ENCODE measurements around the gene PDGFD. TPM values are rescaled to one million over a fixed set of nuclear protein-coding genes. Genes with fewer than 3 reads are reported as not detected.

PDGFD gene
- total and polyA plus RNA-seq, 2 experiments from 2014 or later, result 1.9 to 4.5 TPM

GRCh38 chr11:103959279-103959942 is 204.5 kb downstream of the PDGFD start (continued):
- no peak for TF ChIP-seq JUNB (IDR thresholded peaks at IDR 0.05; ENCODE audit: unreplicated experiment)
- TF ChIP-seq ETS1 (IDR thresholded peaks at IDR 0.05), result no peak
- TF ChIP-seq EZH2phosphoT487 (IDR thresholded peaks at IDR 0.05; ENCODE audit: unreplicated experiment), result no peak

- Histone ChIP-seq H3K27ac (ENCODE audit: low read depth) (no peak overlapping the region), H3F3A (replicated peaks; ENCODE audit: low read depth) (no peaks in the 10 kb centered on the region), H3K79me2 (replicated peaks; ENCODE audit: insufficient read depth) (no peaks in the 10 kb centered on the region), H3K4me2 (no peak overlapping the region), H3K4me1 (ENCODE audit: insufficient read depth) (peaks cover 6% of the 10 kb centered on the region; the same call in 1 of the 2 replicates), H3K9me2 (ENCODE audit: insufficient read depth) (peaks cover 3% of the 10 kb centered on the region; the same call in 1 of the 2 replicates), H4K20me1 (replicated peaks; ENCODE audit: insufficient read depth) (no peaks in the 10 kb centered on the region), H3K4me3 (no peak overlapping the region), H2AFZ (no peak overlapping the region), H3K27me3 (ENCODE audit: insufficient read depth) (no peaks in the 10 kb centered on the region), H3K36me3 (ENCODE audit: insufficient read depth) (no peaks in the 10 kb centered on the region)
- no peak overlapping the region for H3K4me3 Mint-ChIP-seq
- TF ChIP-seq ZNF331 (CRISPR knock-in tag; IDR thresholded peaks at IDR 0.05; ENCODE audit: low read depth) (no peak), ETS1 (IDR thresholded peaks at IDR 0.05) (no peak), POLR2AphosphoS5 (IDR thresholded peaks at IDR 0.05; ENCODE audit: low read depth) (no peak), EZH2phosphoT487 (IDR thresholded peaks at IDR 0.05; ENCODE audit: unreplicated experiment) (no peak), CREB1 (CRISPR knock-in tag; IDR thresholded peaks at IDR 0.05; ENCODE audit: low read depth) (no peak)
- DNase-seq (ENCODE audit: low spot score), result no peak
- no peak overlapping the region for H3K27ac Mint-ChIP-seq
- no peaks in the 10 kb centered on the region for H3K27me3 Mint-ChIP-seq (ENCODE audit: insufficient read depth, low read depth, poor library complexity)
- ATAC-seq, result no peak
- H3K4me1 Mint-ChIP-seq, result peaks cover 4% of the 10 kb centered on the region; the same call in 2 of the 3 replicates
- no peaks in the 10 kb centered on the region; the same call in 1 of the 3 replicates for H3K9me3 Mint-ChIP-seq
- H3K36me3 Mint-ChIP-seq (ENCODE audit: low read depth), result 0 out of 3 replicates have a peak, but pooled peaks cover 3% of the 10 kb centered on the region
Observed at GRCh38 chr11:103958475-103959215, 205.3 kb downstream of the PDGFD start.

- Histone ChIP-seq H3K4me1 (ENCODE audit: insufficient read depth) (peaks cover 6% of the 10 kb centered on the region; the same call in 1 of the 2 replicates), H3K9me2 (ENCODE audit: insufficient read depth) (0 out of 2 replicates have a peak, but pooled peaks cover 3% of the 10 kb centered on the region), H3K36me3 (ENCODE audit: insufficient read depth) (no peaks in the 10 kb centered on the region), H3K4me2 (no peak overlapping the region), H3K4me3 (no peak overlapping the region), H2AFZ (no peak overlapping the region), H3K79me2 (replicated peaks; ENCODE audit: insufficient read depth) (no peaks in the 10 kb centered on the region), H3F3A (replicated peaks; ENCODE audit: low read depth) (no peaks in the 10 kb centered on the region), H3K27ac (ENCODE audit: low read depth) (no peak overlapping the region; the same call in 1 of the 2 replicates), H3K27me3 (ENCODE audit: insufficient read depth) (no peaks in the 10 kb centered on the region), H4K20me1 (replicated peaks; ENCODE audit: insufficient read depth) (no peaks in the 10 kb centered on the region)
- H3K27me3 Mint-ChIP-seq (ENCODE audit: insufficient read depth, low read depth, poor library complexity), result no peaks in the 10 kb centered on the region
- DNase-seq (ENCODE audit: low spot score) (no peak), ATAC-seq (no peak)
- no peaks in the 10 kb centered on the region; the same call in 2 of the 3 replicates for H3K9me3 Mint-ChIP-seq
- H3K27ac Mint-ChIP-seq, result no peak overlapping the region
- H3K36me3 Mint-ChIP-seq (ENCODE audit: low read depth), result 0 out of 3 replicates have a peak, but pooled peaks cover 3% of the 10 kb centered on the region
- H3K4me1 Mint-ChIP-seq, result no peaks in the 10 kb centered on the region
- no peak overlapping the region for H3K4me3 Mint-ChIP-seq
- TF ChIP-seq NANOG (IDR thresholded peaks at IDR 0.05; ENCODE audit: borderline replicate concordance), result no peak
- TF ChIP-seq EZH2phosphoT487 (IDR thresholded peaks at IDR 0.05; ENCODE audit: unreplicated experiment), result no peak
- no peak for TF ChIP-seq POLR2AphosphoS5 (IDR thresholded peaks at IDR 0.05; ENCODE audit: low read depth)
- no peak for TF ChIP-seq STAT1 (IDR thresholded peaks at IDR 0.05; ENCODE audit: unreplicated experiment)
Observed at GRCh38 chr11:103953797-103954486, 210.0 kb downstream of the PDGFD start.
